ENCODE measurements around the gene CWH43.

Gene CWH43

GRCh38 chr4:48985976-48986653 lies at the start of gene CWH43:
CWH43 (plus strand) TSS chr4:48986275; CDS start chr4:48986430, 155 bp downstream.
- peaks cover 20% of the 10 kb centered on the region for H3K9me3 ChIP-seq
- no peaks in the 10 kb centered on the region for H3K27me3 ChIP-seq
- no peaks in the 10 kb centered on the region for H4K20me1 ChIP-seq
- no peak for TF ChIP-seq Cebpa-rat (IDR thresholded peaks at IDR 0.05)
- H3K27ac ChIP-seq, result no peak within 1 kb of the TSS
- H3K9ac ChIP-seq, result no peak within 1 kb of the TSS
- H3K36me3 ChIP-seq, result no peaks in the 10 kb centered on the region
- H3K4me3 ChIP-seq, result no peak within 1 kb of the TSS
- H3K4me2 ChIP-seq, result no peak within 1 kb of the TSS
- no peaks in the 10 kb centered on the region for H3K4me1 ChIP-seq

GRCh38 chr4:48937033-48937432 lies 49.0 kb upstream of the CWH43 start:
- Histone ChIP-seq H4K20me1 (no peaks in the 10 kb centered on the region), H3K4me1 (no peaks in the 10 kb centered on the region), H3K27ac (no peak overlapping the region), H3K27me3 (no peaks in the 10 kb centered on the region), H3K9me3 (peaks cover 7% of the 10 kb centered on the region), H3K36me3 (no peaks in the 10 kb centered on the region), H3K4me3 (no peak overlapping the region), H3K4me2 (no peak overlapping the region), H3K9ac (no peak overlapping the region)
- no peak for TF ChIP-seq Cebpa-rat (IDR thresholded peaks at IDR 0.05)

DNA sequence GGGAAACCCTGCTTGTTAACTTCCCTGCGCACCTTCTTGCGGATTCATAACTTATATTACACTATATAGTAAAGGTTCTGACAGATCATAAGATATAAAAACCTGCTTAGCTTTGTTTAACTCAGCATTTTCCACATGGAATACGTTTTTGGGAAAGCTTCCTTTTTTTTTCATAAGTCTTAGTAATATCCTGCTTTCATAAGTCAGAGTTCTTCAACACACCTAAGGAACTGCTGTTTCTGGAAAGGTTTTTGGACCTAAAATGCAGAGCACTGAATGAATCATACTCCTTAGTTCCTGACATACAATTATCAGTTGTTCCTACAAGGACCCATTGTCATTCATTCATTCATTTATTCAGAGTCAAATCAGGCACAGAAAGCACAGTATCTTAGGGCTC lies 47.2 kb upstream of the CWH43 start:
- Histone ChIP-seq H3K4me3 (no peak overlapping the region), H3K36me3 (no peaks in the 10 kb centered on the region), H3K4me1 (no peaks in the 10 kb centered on the region), H3K27me3 (no peaks in the 10 kb centered on the region), H4K20me1 (no peaks in the 10 kb centered on the region), H3K27ac (no peak overlapping the region), H3K4me2 (no peak overlapping the region), H3K9me3 (peaks cover 7% of the 10 kb centered on the region), H3K9ac (no peak overlapping the region)
- no peak for TF ChIP-seq Cebpa-rat (IDR thresholded peaks at IDR 0.05)

- peaks cover 7% of the 10 kb centered on the region for H3K9me3 ChIP-seq
- H3K27ac ChIP-seq, result no peak overlapping the region
- no peak overlapping the region for H3K4me2 ChIP-seq
- no peak overlapping the region for H3K4me3 ChIP-seq
- no peaks in the 10 kb centered on the region for H3K36me3 ChIP-seq
- H3K27me3 ChIP-seq, result no peaks in the 10 kb centered on the region
- TF ChIP-seq Cebpa-rat (IDR thresholded peaks at IDR 0.05), result no peak
- no peak overlapping the region for H3K9ac ChIP-seq
- H3K4me1 ChIP-seq, result no peaks in the 10 kb centered on the region
- no peaks in the 10 kb centered on the region for H4K20me1 ChIP-seq
Measured at GRCh38 chr4:48939785-48940184, 46.3 kb upstream of the CWH43 start.

- Histone ChIP-seq H3K9me3 (peaks cover 2% of the 10 kb centered on the region), H4K20me1 (no peaks in the 10 kb centered on the region), H3K27me3 (no peaks in the 10 kb centered on the region), H3K4me2 (no peak overlapping the region), H3K9ac (no peak overlapping the region), H3K27ac (no peak overlapping the region), H3K4me3 (no peak overlapping the region), H3K36me3 (no peaks in the 10 kb centered on the region), H3K4me1 (no peaks in the 10 kb centered on the region)
- no peak for TF ChIP-seq Cebpa-rat (IDR thresholded peaks at IDR 0.05)
Measured at GRCh38 chr4:48943387-48943786, 42.7 kb upstream of the CWH43 start.

DNA sequence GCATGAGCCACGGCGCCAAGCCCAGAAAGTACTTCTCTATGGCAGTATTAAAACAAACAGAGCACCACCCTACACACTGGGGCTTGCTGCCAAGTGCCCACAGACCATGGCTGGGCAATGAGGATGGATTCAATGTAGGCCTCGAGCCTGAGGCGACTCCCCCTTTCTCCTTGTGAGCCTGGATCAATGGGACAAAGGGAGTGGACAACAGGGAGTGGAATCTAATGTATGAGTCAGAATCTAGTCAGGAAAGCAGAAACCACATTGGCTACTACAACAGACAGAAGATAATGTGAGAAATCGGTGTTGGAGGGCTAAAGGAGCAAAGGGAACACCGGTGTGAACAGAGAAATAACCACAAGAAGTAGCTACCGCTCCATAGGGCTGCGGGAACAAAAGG lies 41.8 kb upstream of the CWH43 start:
- Histone ChIP-seq H3K4me2 (no peak overlapping the region), H3K36me3 (no peaks in the 10 kb centered on the region), H3K27me3 (no peaks in the 10 kb centered on the region), H3K4me3 (no peak overlapping the region), H3K27ac (no peak overlapping the region), H3K4me1 (no peaks in the 10 kb centered on the region), H4K20me1 (no peaks in the 10 kb centered on the region), H3K9me3 (no peaks in the 10 kb centered on the region), H3K9ac (no peak overlapping the region)
- no peak for TF ChIP-seq Cebpa-rat (IDR thresholded peaks at IDR 0.05)

GRCh38 chr4:48944756-48945241 lies 41.3 kb upstream of the CWH43 start:
- Histone ChIP-seq H3K36me3 (no peaks in the 10 kb centered on the region), H3K4me1 (no peaks in the 10 kb centered on the region), H4K20me1 (no peaks in the 10 kb centered on the region), H3K27me3 (no peaks in the 10 kb centered on the region), H3K9me3 (no peaks in the 10 kb centered on the region), H3K9ac (no peak overlapping the region), H3K27ac (no peak overlapping the region), H3K4me3 (no peak overlapping the region), H3K4me2 (no peak overlapping the region)
- no peak for TF ChIP-seq Cebpa-rat (IDR thresholded peaks at IDR 0.05)

GRCh38 chr4:48945981-48946380 lies 40.1 kb upstream of the CWH43 start:
- no peak for TF ChIP-seq Cebpa-rat (IDR thresholded peaks at IDR 0.05)
- H3K9me3 ChIP-seq, result no peaks in the 10 kb centered on the region

DNA sequence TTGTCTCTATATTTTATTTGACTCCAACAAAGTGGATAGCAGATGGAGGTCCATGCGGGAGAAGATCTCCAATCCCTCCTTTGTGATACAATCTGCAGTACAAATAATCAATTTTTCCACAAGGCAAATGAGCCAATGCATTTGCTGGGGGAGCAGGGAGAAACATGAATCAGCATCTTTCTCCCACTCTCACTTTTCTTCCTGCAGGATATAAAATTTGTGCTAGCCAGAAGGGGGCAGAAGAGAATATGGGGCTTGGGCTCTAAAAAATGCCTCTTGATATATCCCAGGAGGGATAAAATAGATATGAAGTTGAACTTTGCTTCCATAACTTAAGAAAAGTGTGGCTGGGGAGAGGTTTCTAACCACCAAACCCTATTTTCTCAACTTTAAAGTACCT lies 38.3 kb upstream of the CWH43 start:
- Histone ChIP-seq H3K4me1 (peaks cover 13% of the 10 kb centered on the region), H3K27ac (no peak overlapping the region), H3K9ac (no peak overlapping the region), H3K9me3 (no peaks in the 10 kb centered on the region), H3K36me3 (no peaks in the 10 kb centered on the region), H4K20me1 (no peaks in the 10 kb centered on the region), H3K27me3 (no peaks in the 10 kb centered on the region), H3K4me2 (no peak overlapping the region), H3K4me3 (no peak overlapping the region)
- TF ChIP-seq Cebpa-rat (IDR thresholded peaks at IDR 0.05), result no peak

More at GRCh38 chr4:48945981-48946380, 40.1 kb upstream of the CWH43 start:
- Histone ChIP-seq H3K27ac (no peak overlapping the region), H3K4me2 (no peak overlapping the region), H3K4me3 (no peak overlapping the region), H3K27me3 (no peaks in the 10 kb centered on the region), H3K36me3 (no peaks in the 10 kb centered on the region), H3K4me1 (0 out of 2 replicates have a peak, but pooled peaks cover under 1% of the 10 kb centered on the region), H4K20me1 (no peaks in the 10 kb centered on the region), H3K9ac (no peak overlapping the region)

DNA sequence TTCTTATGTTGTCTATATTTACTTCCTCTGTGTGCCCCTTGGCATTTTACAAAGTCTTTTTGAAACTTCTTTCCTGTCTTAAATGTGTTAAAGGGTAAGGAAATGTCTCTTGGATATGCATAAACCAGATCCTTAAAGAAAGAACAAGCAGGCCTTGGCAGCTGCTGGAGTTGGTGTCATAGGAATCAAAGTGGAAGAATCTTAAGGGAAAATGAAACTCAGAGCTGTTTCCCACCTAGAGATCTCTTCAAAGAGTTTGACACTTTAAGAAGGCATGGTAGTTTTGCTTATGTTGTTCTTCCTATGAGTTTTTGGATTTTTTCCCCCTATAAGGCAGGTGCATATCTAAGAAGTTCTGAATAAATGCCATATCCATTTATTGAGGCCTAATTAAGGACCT lies 37.0 kb upstream of the CWH43 start:
- Histone ChIP-seq H3K27ac (no peak overlapping the region), H4K20me1 (no peaks in the 10 kb centered on the region), H3K4me3 (no peak overlapping the region), H3K27me3 (no peaks in the 10 kb centered on the region), H3K4me2 (no peak overlapping the region), H3K36me3 (no peaks in the 10 kb centered on the region), H3K9me3 (no peaks in the 10 kb centered on the region), H3K9ac (no peak overlapping the region), H3K4me1 (peaks cover 13% of the 10 kb centered on the region)
- TF ChIP-seq Cebpa-rat (IDR thresholded peaks at IDR 0.05), result no peak
